CD14-positive monocyte (primary cell): Measurements from ENCODE around the gene PAFAH1B1. TPM values are rescaled to one million over a fixed set of nuclear protein-coding genes. Genes with fewer than 3 reads are reported as not detected.

Source experiments
- DNase-seq, 3 donors: peaks; one replicate each; pipeline ENCODE4 v3.0.0-alpha.2; 2011 to 2022
- H2AFZ ChIP-seq: 2 replicates; pipeline ENCODE4 v1.6.0; 2012; ENCODE audit warnings: mild to moderate bottlenecking, low read depth, low read length, inconsistent platforms; ENCODE audit not compliant: insufficient read depth, poor library complexity, severe bottlenecking
- H3K27ac ChIP-seq, 2 donors: 1 replicate in 1 of 2; 2 replicates in 1 of 2; pipeline ENCODE4 v1.5.1; 2012 to 2013; ENCODE audit warnings: low read length in 2 of 2, control low read depth in 1 of 2, inconsistent platforms in 1 of 2, low read depth in 1 of 2, mild to moderate bottlenecking in 1 of 2
- H3K27me3 ChIP-seq, 2 donors: one replicate each; pipeline versions ENCODE4 v1.6.0 to v1.6.1; 2011 to 2013; ENCODE audit warnings: low read length in 2 of 2; ENCODE audit not compliant: control insufficient read depth in 2 of 2, insufficient read depth in 2 of 2
- H3K36me3 ChIP-seq, 2 donors: replicated peaks in 1 of 2; 1 replicate in 1 of 2; 2 replicates in 1 of 2; pipeline versions ENCODE4 v1.5.1 to v1.6.1; 2012 to 2013; ENCODE audit warnings: low read length in 2 of 2, control low read depth in 1 of 2, inconsistent platforms in 1 of 2, mild to moderate bottlenecking in 1 of 2; ENCODE audit not compliant: insufficient read depth in 2 of 2, control insufficient read depth in 1 of 2
- H3K4me1 ChIP-seq, 2 donors: 1 replicate in 1 of 2; 2 replicates in 1 of 2; pipeline versions ENCODE4 v1.5.1 to v1.6.1; 2012 to 2013; ENCODE audit warnings: low read length in 2 of 2, control low read depth in 1 of 2, inconsistent platforms in 1 of 2, mild to moderate bottlenecking in 1 of 2, moderate library complexity in 1 of 2; ENCODE audit not compliant: insufficient read depth in 2 of 2, control insufficient read depth in 1 of 2
- H3K4me2 ChIP-seq: replicated peaks from 2 replicates; pipeline ENCODE3; 2012; ENCODE audit warnings: low read length, moderate library complexity, mild to moderate bottlenecking; ENCODE audit not compliant: poor library complexity, severe bottlenecking; ENCODE audit errors: extremely low read depth
- H3K4me3 ChIP-seq, 3 experiments: fragments of 200-600 bp in 1 of 3; sonication (generic) in 1 of 3; replicated peaks in 1 of 3; 1 replicate in 2 of 3; 2 replicates in 1 of 3; pipeline ENCODE4 v1.5.1; 2011 to 2013; ENCODE audit warnings: low read length in 3 of 3, mild to moderate bottlenecking in 3 of 3, control low read depth in 2 of 3, low read depth in 2 of 3, inconsistent platforms in 1 of 3, moderate library complexity in 1 of 3
- H3K79me2 ChIP-seq: 2 replicates; pipeline ENCODE4 v1.6.0; 2012; ENCODE audit warnings: mild to moderate bottlenecking, control low read depth, inconsistent platforms, low read length, moderate library complexity; ENCODE audit not compliant: insufficient read depth
- H3K9ac ChIP-seq: 2 replicates; pipeline ENCODE4 v1.6.0; 2017; ENCODE audit warnings: low read length, mild to moderate bottlenecking; ENCODE audit not compliant: insufficient read depth, poor library complexity, severe bottlenecking
- H3K9me3 ChIP-seq, 2 donors: replicated peaks in 1 of 2; 1 replicate in 1 of 2; 2 replicates in 1 of 2; pipeline versions ENCODE4 v1.5.1 to v1.6.1; 2012 to 2013; ENCODE audit warnings: low read length in 2 of 2, control low read depth in 1 of 2; ENCODE audit not compliant: control insufficient read depth in 1 of 2, insufficient read depth in 1 of 2
- H4K20me1 ChIP-seq: 2 replicates; pipeline ENCODE4 v1.6.0; 2012; ENCODE audit warnings: mild to moderate bottlenecking, low read length, control low read depth, moderate library complexity; ENCODE audit not compliant: insufficient read depth
- H3K27ac Mint-ChIP-seq, 7 donors: one replicate each; pipeline ENCODE4 v1.8.0; 2020; ENCODE audit warnings: mild to moderate bottlenecking in 7 of 7, mixed read lengths in 7 of 7, moderate library complexity in 6 of 7, inconsistent platforms in 2 of 7
- H3K27me3 Mint-ChIP-seq, 3 donors: one replicate each; pipeline ENCODE4 v1.8.0; 2021 to 2022; ENCODE audit warnings: low read depth in 3 of 3, mild to moderate bottlenecking in 3 of 3, mixed read lengths in 3 of 3, moderate library complexity in 3 of 3, inconsistent platforms in 1 of 3
- H3K36me3 Mint-ChIP-seq, 2 donors: one replicate each; pipeline ENCODE4 v1.8.0; 2020; ENCODE audit warnings: mixed read lengths in 2 of 2, inconsistent platforms in 1 of 2, mild to moderate bottlenecking in 1 of 2
- H3K4me1 Mint-ChIP-seq: one replicate; pipeline ENCODE4 v1.8.0; 2020; ENCODE audit warnings: mild to moderate bottlenecking, mixed read lengths
- H3K4me3 Mint-ChIP-seq, 2 donors: one replicate each; pipeline ENCODE4 v1.8.0; 2020; ENCODE audit warnings: mild to moderate bottlenecking in 2 of 2, mixed read lengths in 2 of 2, moderate library complexity in 1 of 2
- H3K9me3 Mint-ChIP-seq, 7 donors: one replicate each; pipeline ENCODE4 v1.8.0; 2020 to 2022; ENCODE audit warnings: mixed read lengths in 7 of 7, mild to moderate bottlenecking in 6 of 7, moderate library complexity in 6 of 7, inconsistent platforms in 2 of 7
- CTCF ChIP-seq: fragments of 200-600 bp; IDR thresholded peaks from one replicate; pipeline ENCODE4 v1.8.0; 2022; ENCODE audit warnings: antibody characterized with exemption, mild to moderate bottlenecking
- WGBS: methylation state at CpG from one replicate; pipeline ENCODE4 v1.1.5; 2013; ENCODE audit warnings: missing lambda C conversion rate; ENCODE audit not compliant: insufficient coverage; 5-methylcytosine and 5-hydroxymethylcytosine counted together
- intact Hi-C, 2 donors: fragments of 100-400 bp; cut with micrococcal nuclease; formaldehyde crosslinking; loops; one replicate each; pipeline versions ENCODE4 v1.15.0 to v1.15.1; 2023
- polyA plus RNA-seq, 3 donors: library from polyadenylated mRNA; depleted of rRNA in 1 of 3; unstranded in 2 of 3; stranded (reverse) in 1 of 3; fragments of 300-500 nt in 2 of 3; fragments of >200 nt in 1 of 3; fragmentation: Illumina TruSeq in 2 of 3; gene quantifications; 1 replicate in 2 of 3; 2 replicates in 1 of 3; pipeline ENCODE4 v1.2.3, GENCODE V29; 2012 to 2021

The PAFAH1B1 gene
- polyA plus RNA-seq, 3 donors = 9.1 to 51.8 (median 17.1) TPM

GRCh38 chr17:2711608-2712299, 118.3 kb downstream of the PAFAH1B1 start, which contains the start of gene CLUH:
Gene CLUH, minus strand, starts transcription at chr17:2711764. Its CDS starts 103 bp downstream, at chr17:2711661.
- Mint-ChIP-seq H3K4me3 (peak within 1 kb of the TSS; percentile 85 to 91), H3K36me3 (peaks cover 0 to 3% of the 10 kb centered on the region in 2 donors), H3K27me3 (no peaks in the 10 kb centered on the region), H3K4me1 (peaks cover 41% of the 10 kb centered on the region), H3K9me3 (no peaks in the 10 kb centered on the region), H3K27ac (peak within 1 kb of the TSS; percentile 86 to 91 (median 89))
- H3K27me3 ChIP-seq = no peaks in the 10 kb centered on the region
- no peak for TF ChIP-seq CTCF
- peaks cover 42% of the 10 kb centered on the region for H4K20me1 ChIP-seq
- H3K4me2 ChIP-seq = peak within 1 kb of the TSS; percentile 96
- under 1% methylated on average over 73 of the region's 76 CpGs for WGBS
- intact Hi-C loops = no loop called here
- peak within 1 kb of the TSS; percentile 41 to 89 for H3K27ac ChIP-seq
- peak within 1 kb of the TSS; percentile 100 for H2AFZ ChIP-seq
- H3K9ac ChIP-seq = peak within 1 kb of the TSS; percentile 74
- H3K79me2 ChIP-seq = peaks cover 57% of the 10 kb centered on the region
- DNase-seq = peak; percentile 96 to 98 (median 97)
- H3K4me1 ChIP-seq = peaks cover 33 to 44% of the 10 kb centered on the region in 2 donors
- H3K4me3 ChIP-seq = peak within 1 kb of the TSS; percentile 51 to 94 (median 61)
- no peaks in the 10 kb centered on the region for H3K36me3 ChIP-seq
- no peaks in the 10 kb centered on the region for H3K9me3 ChIP-seq

GRCh38 chr17:2712300-2713043, 119.0 kb downstream of the PAFAH1B1 start:
- peak overlapping the region; percentile 51 to 94 (median 61) for H3K4me3 ChIP-seq
- H4K20me1 ChIP-seq = peaks cover 36% of the 10 kb centered on the region
- no peak for DNase-seq
- Mint-ChIP-seq H3K4me1 (peaks cover 44% of the 10 kb centered on the region), H3K9me3 (no peaks in the 10 kb centered on the region), H3K27me3 (no peaks in the 10 kb centered on the region), H3K36me3 (peaks cover 0 to 3% of the 10 kb centered on the region in 2 donors), H3K4me3 (peak overlapping the region; percentile 85 to 91), H3K27ac (peak overlapping the region; percentile 86 to 91 (median 89))
- no peaks in the 10 kb centered on the region for H3K36me3 ChIP-seq
- 60% methylated on average over 30 of the region's 36 CpGs for WGBS
- no peaks in the 10 kb centered on the region for H3K27me3 ChIP-seq
- peaks cover 36 to 48% of the 10 kb centered on the region in 2 donors for H3K4me1 ChIP-seq
- H3K4me2 ChIP-seq = peak overlapping the region; percentile 96
- H2AFZ ChIP-seq = peak overlapping the region; percentile 100
- no peak for TF ChIP-seq CTCF
- peak overlapping the region; percentile 74 for H3K9ac ChIP-seq
- H3K79me2 ChIP-seq = peaks cover 50% of the 10 kb centered on the region
- H3K27ac ChIP-seq = peak overlapping the region; percentile 41 to 89
- no peaks in the 10 kb centered on the region for H3K9me3 ChIP-seq
- intact Hi-C loops = no loop called here
